ENCODE results near the gene CTSD. TPM values are rescaled to one million over a fixed set of nuclear protein-coding genes. Genes with fewer than 3 reads are reported as not detected.

Gene CTSD
- total RNA-seq, 1 donor from 2014 or later = 521 TPM

DNA sequence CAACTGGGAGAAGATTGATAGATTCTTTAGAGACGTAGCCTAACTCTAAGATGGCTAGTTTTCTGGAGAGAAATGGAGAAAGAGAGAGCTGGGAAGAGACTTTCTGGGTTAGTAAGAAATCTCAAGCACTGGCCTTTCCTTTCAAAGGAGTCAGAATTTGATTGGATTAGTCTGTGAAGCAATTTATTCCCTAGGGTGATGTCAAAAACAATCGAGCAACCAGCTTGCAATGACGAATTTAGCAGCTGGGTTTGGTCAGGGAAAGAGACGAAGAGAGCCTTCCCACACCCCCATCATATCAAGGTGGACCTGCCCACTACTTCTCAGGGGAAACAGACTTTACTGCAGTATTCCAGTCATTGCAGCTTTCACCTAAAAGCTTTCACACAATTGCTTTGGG lies 56.0 kb downstream of the CTSD start:
- intact Hi-C loops (cut with DNase I) = no loop called here
- no peak for DNase-seq (ENCODE audit: low spot score)

DNA sequence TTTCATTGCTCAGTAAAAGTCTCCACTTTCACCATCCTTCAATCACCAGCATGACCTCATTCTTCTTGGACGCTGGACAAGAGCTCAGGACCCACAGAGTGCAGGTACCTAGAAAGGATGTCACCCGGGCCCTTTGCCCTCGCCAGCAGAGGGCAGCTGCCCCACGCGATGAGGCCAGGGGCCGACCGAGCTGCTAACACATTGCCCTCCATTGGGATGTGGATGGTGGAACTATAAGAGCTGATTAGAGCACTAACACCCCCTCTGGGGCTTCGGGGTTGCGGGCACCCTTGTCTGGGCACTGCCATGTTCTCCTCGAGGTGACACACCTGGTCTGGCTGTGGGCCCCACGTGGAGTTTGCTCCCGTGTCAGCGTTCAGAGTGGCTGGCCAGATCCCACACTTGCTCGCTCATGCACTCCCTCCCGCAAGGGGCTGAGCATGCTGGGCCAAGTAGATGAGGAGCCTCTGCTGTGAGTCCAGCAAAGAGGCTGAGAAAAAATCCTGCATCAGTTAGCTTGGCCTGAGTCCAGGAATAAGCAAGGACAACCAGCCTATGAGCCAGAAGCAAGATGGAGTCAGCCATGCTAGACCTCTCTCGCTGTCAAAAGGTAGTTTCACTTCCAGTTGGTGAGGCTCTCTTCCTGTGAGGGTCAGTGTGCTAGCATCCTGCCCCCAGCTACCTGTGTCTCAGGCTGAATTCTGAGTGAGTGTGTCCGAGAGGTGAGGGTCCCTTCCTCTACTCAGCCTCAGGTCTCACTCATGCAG lies 56.9 kb downstream of the CTSD start:
- no peak for DNase-seq (ENCODE audit: low spot score)

GRCh38 chr11:1705126-1706052 lies 58.3 kb downstream of the CTSD start:
- intact Hi-C loops (cut with DNase I) = no loop called here
- no peak for DNase-seq (ENCODE audit: low spot score)

More for the DNA sequence above, 56.9 kb downstream of the CTSD start:
- intact Hi-C loops (cut with DNase I) = no loop called here

DNA sequence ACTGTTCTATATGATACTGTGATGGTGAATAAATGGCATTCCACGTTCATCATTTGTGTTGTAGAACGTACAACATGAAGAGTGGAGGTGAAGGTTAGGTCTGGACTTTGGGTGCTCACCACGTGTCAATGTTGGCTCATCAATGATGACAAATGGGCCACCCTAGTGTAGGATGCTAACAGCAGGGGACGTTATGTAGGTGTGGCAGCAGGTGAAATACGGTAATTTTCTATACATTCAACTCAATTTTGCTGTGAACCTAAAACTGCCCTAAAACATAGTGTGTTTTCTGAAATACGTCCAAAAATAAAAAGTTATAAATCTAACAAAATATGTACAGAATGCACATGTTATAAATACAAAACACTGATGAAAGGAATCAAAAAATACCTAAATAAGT lies 60.6 kb downstream of the CTSD start:
- no peak for DNase-seq (ENCODE audit: low spot score)
- intact Hi-C loops (cut with DNase I) = no loop called here

Other genes starting within 250 kb of the CTSD start
- 36.9 TPM for gene DUSP8, start 191.7 kb downstream of the CTSD start, total RNA-seq
- not detected for gene KRTAP5-1, start 178.6 kb downstream of the CTSD start, total RNA-seq
- not detected for gene KRTAP5-2, start 165.6 kb downstream of the CTSD start, total RNA-seq
- not detected for gene KRTAP5-3, start 155.5 kb downstream of the CTSD start, total RNA-seq
- gene KRTAP5-4, start 141.8 kb downstream of the CTSD start, total RNA-seq = not detected
- gene KRTAP5-5, start 134.2 kb downstream of the CTSD start, total RNA-seq = not detected
- gene KRTAP5-6, start 66.7 kb downstream of the CTSD start, total RNA-seq = not detected
- gene IFITM10, start 13.3 kb downstream of the CTSD start, total RNA-seq = 2.0 TPM
- gene SYT8, start 71.1 kb upstream of the CTSD start, total RNA-seq = not detected
- gene TNNI2, start 75.1 kb upstream of the CTSD start, total RNA-seq = 0.78 TPM
- 35.1 TPM for gene LSP1, start 89.2 kb upstream of the CTSD start, total RNA-seq
- 0.75 TPM for gene PRR33, start 128.0 kb upstream of the CTSD start, total RNA-seq
- gene TNNT3, start 155.8 kb upstream of the CTSD start, total RNA-seq = 41.5 TPM
- 85.0 TPM for gene MRPL23, start 183.4 kb upstream of the CTSD start, total RNA-seq
- 656 TPM for gene H19, start 233.9 kb upstream of the CTSD start, total RNA-seq